Measurements from ENCODE around the gene SCNN1G.

DNA sequence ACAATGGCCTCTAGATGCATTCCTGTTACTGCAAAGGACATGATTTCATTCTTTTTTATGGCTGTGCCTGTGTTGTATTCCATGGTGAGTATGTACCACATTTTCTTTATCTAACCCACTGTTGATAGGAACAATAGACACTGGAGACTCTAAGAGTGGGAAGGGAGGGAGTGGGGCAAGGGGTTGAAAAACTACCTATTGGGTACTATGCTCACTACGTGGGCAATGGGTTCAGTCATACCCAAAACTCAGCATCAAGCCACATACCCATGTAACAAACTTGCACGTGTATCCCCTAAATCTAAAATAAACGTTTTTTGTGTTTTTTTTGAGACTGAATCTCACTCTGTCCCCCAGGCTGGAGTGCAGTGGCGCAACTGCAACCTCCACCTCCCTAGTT lies 72.5 kb downstream of the SCNN1G start:
- TF ChIP-seq POLR2A (IDR thresholded peaks at IDR 0.05; ENCODE audit: low read depth), result no peak
- TF ChIP-seq POLR2AphosphoS5 (IDR thresholded peaks at IDR 0.05), result no peak
- no peak for TF ChIP-seq CTCF (IDR thresholded peaks at IDR 0.05)

All from esophagus muscularis mucosa (tissue), 3 donors.